NCI-H128 (cell line): ENCODE results near the gene PAPSS1.

ENCODE experiments used
- DNase-seq: peaks from one replicate; lab custom pipeline; 2025; ENCODE audit not compliant: unreplicated experiment; lab: John Stamatoyannopoulos, UW

Gene PAPSS1

GRCh38 chr4:107570952-107571351 lies 149.1 kb downstream of the PAPSS1 start:
- no peak for DNase-seq

GRCh38 chr4:107564326-107564725 lies 155.7 kb downstream of the PAPSS1 start:
- DNase-seq: no peak
